ENCODE measurements around the gene FSD2. TPM values are rescaled to one million over a fixed set of nuclear protein-coding genes. Genes with fewer than 3 reads are reported as not detected.

The FSD2 gene
- total and polyA plus RNA-seq, 2 of the 8 experiments (the other 6 are each of a cell fraction or from before 2014, with no cell fraction given): 0.02 TPM; not detected in 1

DNA sequence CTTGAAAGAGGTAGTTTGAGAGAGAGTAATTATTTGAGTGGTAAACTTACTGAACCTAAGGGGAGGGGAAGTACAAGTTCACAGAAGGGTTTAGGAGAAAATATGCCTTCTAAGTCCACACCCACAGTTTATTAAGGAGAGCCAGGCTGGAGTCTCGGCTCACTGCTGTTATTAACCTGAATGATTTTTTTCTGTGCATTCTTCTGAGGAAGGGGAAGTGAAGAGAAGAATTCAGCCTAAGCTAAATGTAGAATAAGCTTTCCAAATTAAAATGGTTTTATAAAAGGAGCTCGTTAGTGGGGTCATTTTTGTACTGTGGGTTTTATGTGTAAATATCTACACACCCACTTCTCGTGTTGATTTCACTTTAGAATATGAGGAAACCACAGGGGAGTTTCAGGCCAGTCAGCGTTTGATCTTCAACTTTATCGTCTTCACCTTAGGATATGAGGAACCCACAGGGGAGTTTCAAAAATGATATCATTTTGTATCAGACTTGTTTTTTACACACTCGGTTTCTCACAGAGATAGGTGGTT is 5.1 kb upstream of the FSD2 start:
- H3K4me2 ChIP-seq (ENCODE audit: insufficient read depth in 1 of 2, low read depth in 2 of 2, low read length in 2 of 2): peak overlapping the region; percentile 88 to 97
- H4K5ac ChIP-seq (ENCODE audit: insufficient read length, low read depth, low read length): no peak overlapping the region
- FAIRE-seq: no peak
- H3K79me1 ChIP-seq (ENCODE audit: low read depth, low read length): no peaks in the 10 kb centered on the region
- no peak overlapping the region for H2AK5ac ChIP-seq (ENCODE audit: low read depth, low read length)
- no peaks in the 10 kb centered on the region for H3K9me3 ChIP-seq (ENCODE audit: insufficient read depth in 2 of 2, low read depth in 1 of 2, low read length in 1 of 2)
- no peak for DNase-seq (ENCODE audit: low read depth in 1 of 2, low spot score in 2 of 2)
- no peak overlapping the region for H2BK20ac ChIP-seq (ENCODE audit: low read length)
- H3K4ac ChIP-seq (replicated peaks; ENCODE audit: insufficient read length, low read depth, low read length): no peak overlapping the region
- peaks cover 0 to 3% (median 0%) of the 10 kb centered on the region in 4 experiments; a peak in 2 of 8 replicates for H3K36me3 ChIP-seq (ENCODE audit: control insufficient read depth in 2 of 4, insufficient read depth in 4 of 4, low read length in 3 of 4)
- H2BK12ac ChIP-seq (ENCODE audit: low read depth, low read length): no peak overlapping the region
- H3K56ac ChIP-seq (replicated peaks; ENCODE audit: insufficient read length, low read depth, low read length): no peak overlapping the region
- H3K23ac ChIP-seq (ENCODE audit: insufficient read length): no peak overlapping the region
- H2AFZ ChIP-seq (ENCODE audit: low read length): no peak overlapping the region
- H3K18ac ChIP-seq (ENCODE audit: extremely low read depth, low read length): no peak overlapping the region
- 78% methylated on average over 6 of the region's 6 CpGs; no CpG with 5 or more reads in 1 of the 2 experiments for WGBS, 2 experiments (ENCODE audit: extremely low coverage in 1 of 2, insufficient coverage in 1 of 2, insufficient read length in 1 of 2, insufficient replicate concordance in 2 of 2, low coverage in 1 of 2, low lambda C conversion rate in 2 of 2, missing lambda C conversion rate in 1 of 2)
- H3K9ac ChIP-seq (replicated peaks in 1 of 4; ENCODE audit: extremely low read depth in 1 of 4, low read depth in 3 of 4, low read length in 3 of 4): peak overlapping the region in 1 of 4 experiments; percentile 76; a peak in 1 of 7 replicates
- no peak overlapping the region for H2BK120ac ChIP-seq (replicated peaks; ENCODE audit: low read depth, low read length)
- peaks cover 0 to 6% (median 0%) of the 10 kb centered on the region in 4 experiments; a peak in 2 of 7 replicates for H3K4me1 ChIP-seq (replicated peaks in 1 of 4; ENCODE audit: control insufficient read depth in 3 of 4, insufficient read depth in 4 of 4, low read length in 3 of 4)
- H3K23me2 ChIP-seq (ENCODE audit: low read depth, low read length): peaks cover 5% of the 10 kb centered on the region; the same call in 1 of the 2 replicates
- no peaks in the 10 kb centered on the region for H4K20me1 ChIP-seq (replicated peaks in 1 of 2; ENCODE audit: control insufficient read depth in 1 of 2, insufficient read depth in 2 of 2, low read length in 2 of 2)
- H2BK15ac ChIP-seq (ENCODE audit: low read length): no peak overlapping the region
- H4K91ac ChIP-seq (replicated peaks; ENCODE audit: insufficient read length, low read length): no peak overlapping the region
- no peaks in the 10 kb centered on the region for H3K79me2 ChIP-seq (ENCODE audit: control insufficient read depth in 1 of 2, insufficient read depth in 2 of 2, low read length in 2 of 2)
- POLR2A ChIA-PET (ENCODE audit: partially characterized antibody): interaction anchor here (0.7 kb wide), 1 partner anchor 27 kb away, joined by 3 read pairs; no protein-coding TSS in a partner anchor
- CTCF ChIA-PET (ENCODE audit: partially characterized antibody): interaction anchor here (0.8 to 2.3 kb wide), 10 partner anchors 7 to 280 kb away, joined by 3 to 8 read pairs (median 4); no protein-coding TSS in a partner anchor
- no peak overlapping the region for H3K14ac ChIP-seq (ENCODE audit: insufficient read length)
- no peaks in the 10 kb centered on the region for H3K27me3 ChIP-seq (replicated peaks in 1 of 4; ENCODE audit: control insufficient read depth in 3 of 4, extremely low read depth in 1 of 4, insufficient read depth in 3 of 4, low read length in 3 of 4)
- no peak overlapping the region for H4K8ac ChIP-seq (ENCODE audit: extremely low read depth, insufficient read depth, low read length)
- H2BK5ac ChIP-seq (ENCODE audit: low read depth, low read length): no peak overlapping the region
- no peak overlapping the region for H3K27ac ChIP-seq (ENCODE audit: low read depth, low read length)
- peak overlapping the region; percentile 50 to 90 (median 78) for H3K4me3 ChIP-seq (ENCODE audit: extremely low read depth in 1 of 4, insufficient read depth in 2 of 4, low read depth in 3 of 4, low read length in 4 of 4)
- no peak for TF ChIP-seq JUN (IDR thresholded peaks at IDR 0.05; ENCODE audit: low read depth, low read length)
- TF ChIP-seq BCL11A (IDR thresholded peaks at IDR 0.05; ENCODE audit: low read depth in 2 of 2, low read length in 2 of 2): no peak
- no peak for TF ChIP-seq CHD2 (IDR thresholded peaks at IDR 0.05; ENCODE audit: low read length)
- no peak for TF ChIP-seq TEAD4 (IDR thresholded peaks at IDR 0.05; ENCODE audit: low read depth, low read length)
- no peak for TF ChIP-seq EP300 (IDR thresholded peaks at IDR 0.05; ENCODE audit: borderline replicate concordance in 1 of 2, low read depth in 2 of 2, low read length in 2 of 2)
- no peak for TF ChIP-seq CBX5 (IDR thresholded peaks at IDR 0.05; ENCODE audit: low read depth, low read length)
- no peak for TF ChIP-seq YY1 (IDR thresholded peaks at IDR 0.05; ENCODE audit: low read depth, low read length)
- no peak for TF ChIP-seq POU5F1 (IDR thresholded peaks at IDR 0.05; ENCODE audit: low read depth, low read length)
- TF ChIP-seq CTBP2 (IDR thresholded peaks at IDR 0.05; ENCODE audit: borderline replicate concordance, insufficient read depth, insufficient read length, low read length): no peak
- TF ChIP-seq GABPA (IDR thresholded peaks at IDR 0.05; ENCODE audit: borderline replicate concordance, insufficient read depth, low read length): no peak
- TF ChIP-seq SP1 (IDR thresholded peaks at IDR 0.05; ENCODE audit: low read depth, low read length): no peak
- TF ChIP-seq TBP (IDR thresholded peaks at IDR 0.05; ENCODE audit: low read depth, low read length): no peak
- TF ChIP-seq SIX5 (IDR thresholded peaks at IDR 0.05; ENCODE audit: low read depth, low read length): no peak
